Lower leg skin (tissue), 3 donors: Measurements from ENCODE around the gene FGF3.

ENCODE experiments used
- POLR2A ChIP-seq, 2 donors: fragments of 450-650 bp; IDR thresholded peaks; one replicate each; pipeline ENCODE4 v1.6.1; 2016 to 2017; ENCODE audit warnings: antibody characterized with exemption in 2 of 2, mild to moderate bottlenecking in 1 of 2, moderate library complexity in 1 of 2
- TF ChIP-seq, protein P1 (sequence below), 3 donors: fragments of 450-650 bp; IDR thresholded peaks; one replicate each; pipeline ENCODE4 v1.5.1; 2016; ENCODE audit warnings: antibody characterized with exemption in 3 of 3, mild to moderate bottlenecking in 3 of 3, moderate library complexity in 2 of 3

DNA sequence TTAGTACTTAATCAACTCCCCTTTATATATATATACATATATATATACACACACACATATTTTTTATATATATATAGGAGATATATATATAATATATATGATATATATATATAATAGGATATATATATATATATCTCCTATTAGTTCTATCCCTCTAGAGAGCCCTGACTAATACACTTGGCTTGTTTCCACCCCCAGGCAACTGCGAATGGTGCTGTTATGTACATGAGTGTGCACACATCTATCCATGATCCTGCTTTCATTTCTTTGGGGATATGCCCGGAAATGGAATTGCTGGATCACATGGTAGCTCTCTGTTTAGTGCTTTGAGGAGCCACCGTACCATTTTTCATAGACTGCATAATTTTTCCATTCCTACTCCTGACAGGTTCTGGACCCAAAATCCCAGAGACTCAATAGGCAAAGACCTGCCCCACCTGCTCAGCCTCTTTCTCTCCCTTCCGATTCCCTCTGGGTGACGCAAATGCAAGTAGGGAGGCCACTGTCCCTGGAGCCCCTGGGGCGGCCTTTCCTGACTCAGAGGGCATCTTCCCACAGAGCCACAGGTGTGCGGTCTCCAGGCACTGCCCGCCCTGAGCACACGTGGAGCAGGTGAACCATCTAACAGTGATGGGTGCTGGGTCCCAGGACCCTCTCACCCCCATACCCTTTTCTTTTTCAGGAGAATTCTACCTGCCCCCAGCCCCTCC is 12.0 kb downstream of the FGF3 start:
- TF ChIP-seq POLR2A (IDR thresholded peaks at IDR 0.05): no peak
- TF ChIP-seq, protein P1, sequence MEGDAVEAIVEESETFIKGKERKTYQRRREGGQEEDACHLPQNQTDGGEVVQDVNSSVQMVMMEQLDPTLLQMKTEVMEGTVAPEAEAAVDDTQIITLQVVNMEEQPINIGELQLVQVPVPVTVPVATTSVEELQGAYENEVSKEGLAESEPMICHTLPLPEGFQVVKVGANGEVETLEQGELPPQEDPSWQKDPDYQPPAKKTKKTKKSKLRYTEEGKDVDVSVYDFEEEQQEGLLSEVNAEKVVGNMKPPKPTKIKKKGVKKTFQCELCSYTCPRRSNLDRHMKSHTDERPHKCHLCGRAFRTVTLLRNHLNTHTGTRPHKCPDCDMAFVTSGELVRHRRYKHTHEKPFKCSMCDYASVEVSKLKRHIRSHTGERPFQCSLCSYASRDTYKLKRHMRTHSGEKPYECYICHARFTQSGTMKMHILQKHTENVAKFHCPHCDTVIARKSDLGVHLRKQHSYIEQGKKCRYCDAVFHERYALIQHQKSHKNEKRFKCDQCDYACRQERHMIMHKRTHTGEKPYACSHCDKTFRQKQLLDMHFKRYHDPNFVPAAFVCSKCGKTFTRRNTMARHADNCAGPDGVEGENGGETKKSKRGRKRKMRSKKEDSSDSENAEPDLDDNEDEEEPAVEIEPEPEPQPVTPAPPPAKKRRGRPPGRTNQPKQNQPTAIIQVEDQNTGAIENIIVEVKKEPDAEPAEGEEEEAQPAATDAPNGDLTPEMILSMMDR (IDR thresholded peaks at IDR 0.05): no peak
